Activated CD4-positive, alpha-beta memory T cell treated with anti-CD3 and anti-CD28 coated beads for 36 hours (primary cell): Measurements from ENCODE around the gene ATXN7L2. TPM values are rescaled to one million over a fixed set of nuclear protein-coding genes. Genes with fewer than 3 reads are reported as not detected.

Source experiments
- CTCF ChIA-PET: fragments of 350-600 bp; sonication (Branson Sonifier 250); formaldehyde crosslinking; loops from one replicate; lab custom pipeline; 2021; ENCODE audit warnings: antibody characterized with exemption, inconsistent platforms; lab: Charles Lee
- POLR2A ChIA-PET: fragments of 350-600 bp; sonication (Branson Sonifier 250); formaldehyde crosslinking; loops from one replicate; lab custom pipeline; 2021; ENCODE audit warnings: antibody characterized with exemption; lab: Charles Lee
- DNase-seq: peaks from one replicate; pipeline ENCODE4 v3.0.0-alpha.2; 2020
- H3K27ac Mint-ChIP-seq: one replicate; pipeline ENCODE4 v1.8.0; 2021; ENCODE audit warnings: mixed read lengths
- H3K27me3 Mint-ChIP-seq: one replicate; pipeline ENCODE4 v1.8.0; 2021; ENCODE audit warnings: mixed read lengths
- H3K36me3 Mint-ChIP-seq: one replicate; pipeline ENCODE4 v1.8.0; 2021; ENCODE audit warnings: mixed read lengths
- H3K4me1 Mint-ChIP-seq: one replicate; pipeline ENCODE4 v1.8.0; 2021; ENCODE audit warnings: low read depth, mixed read lengths
- H3K4me3 Mint-ChIP-seq: one replicate; pipeline ENCODE4 v1.8.0; 2021; ENCODE audit warnings: mild to moderate bottlenecking, mixed read lengths
- H3K9me3 Mint-ChIP-seq: one replicate; pipeline ENCODE4 v1.8.0; 2021; ENCODE audit warnings: mixed read lengths
- intact Hi-C: fragments of 100-400 bp; cut with micrococcal nuclease; formaldehyde crosslinking; loops from one replicate; pipeline ENCODE4 v1.15.1; 2023
- total RNA-seq, 2 experiments: library from RNA; stranded (reverse); gene quantifications; one replicate each; pipeline ENCODE4 v1.2.3, GENCODE V29; 2021

Gene ATXN7L2
- total RNA-seq, 2 experiments from 2014 or later: 10.7 to 11.1 TPM

- Mint-ChIP-seq H3K27me3 (no peaks in the 10 kb centered on the region), H3K4me3 (no peak overlapping the region), H3K9me3 (no peaks in the 10 kb centered on the region), H3K36me3 (peaks cover 10% of the 10 kb centered on the region), H3K4me1 (peaks cover 80% of the 10 kb centered on the region), H3K27ac (peak overlapping the region; percentile 56)
- DNase-seq: peak; percentile 40
- ChIA-PET POLR2A (interaction anchor here (0.6 to 3.3 kb wide), 5 partner anchors 9 to 34 kb away, joined by 3 to 11 read pairs (median 4); partner anchors contain the start of genes AMIGO1 and ATXN7L2), CTCF (interaction anchor here (0.7 to 31.5 kb wide), 9 partner anchors 4 to 538 kb away, joined by 3 to 1096 read pairs (median 6); partner anchors contain the start of genes AMIGO1, ATXN7L2, CYB561D1 and GPR61)
- intact Hi-C loops: no loop called here
Measured at GRCh38 chr1:109498161-109498801, 14.6 kb downstream of the ATXN7L2 start.

- no peaks in the 10 kb centered on the region for H3K27me3 Mint-ChIP-seq
- H3K4me3 Mint-ChIP-seq: no peak overlapping the region
- intact Hi-C loops: no loop called here
- ChIA-PET CTCF (interaction anchor here (0.6 to 31.5 kb wide), 11 partner anchors 3 to 537 kb away, joined by 3 to 1096 read pairs (median 4); partner anchors contain the start of genes AMIGO1, ATXN7L2, CYB561D1 and GPR61), POLR2A (interaction anchor here (0.6 to 3.3 kb wide), 5 partner anchors 8 to 33 kb away, joined by 3 to 11 read pairs (median 4); partner anchors contain the start of genes AMIGO1 and ATXN7L2)
- DNase-seq: no peak
- no peaks in the 10 kb centered on the region for H3K9me3 Mint-ChIP-seq
- H3K4me1 Mint-ChIP-seq: peaks cover 85% of the 10 kb centered on the region
- H3K36me3 Mint-ChIP-seq: peaks cover 10% of the 10 kb centered on the region
- H3K27ac Mint-ChIP-seq: peak overlapping the region; percentile 38
Measured at GRCh38 chr1:109499081-109499480, 15.4 kb downstream of the ATXN7L2 start.

GRCh38 chr1:109499661-109500536 lies 16.2 kb downstream of the ATXN7L2 start:
- no peaks in the 10 kb centered on the region for H3K9me3 Mint-ChIP-seq
- POLR2A ChIA-PET: interaction anchor here (2.8 to 3.3 kb wide), 2 partner anchors 9 to 31 kb away, joined by 9 to 11 read pairs; partner anchors contain the start of gene AMIGO1
- H3K27me3 Mint-ChIP-seq: no peaks in the 10 kb centered on the region
- peak; percentile 70 for DNase-seq
- CTCF ChIA-PET: interaction anchor here (0.6 to 31.5 kb wide), 10 partner anchors 2 to 250 kb away, joined by 3 to 1096 read pairs (median 4); partner anchors contain the start of genes AMIGO1, ATXN7L2, CELSR2 and CYB561D1
- intact Hi-C loops: loop anchor here (1.0 to 5.0 kb wide), 2 partner anchors 32 to 122 kb away; no protein-coding TSS in a partner anchor
- no peak overlapping the region for H3K4me3 Mint-ChIP-seq
- H3K36me3 Mint-ChIP-seq: peaks cover 10% of the 10 kb centered on the region
- peaks cover 88% of the 10 kb centered on the region for H3K4me1 Mint-ChIP-seq
- peak overlapping the region; percentile 38 for H3K27ac Mint-ChIP-seq

- H3K4me3 Mint-ChIP-seq: no peak overlapping the region
- ChIA-PET POLR2A (interaction anchor here (2.8 kb wide), 1 partner anchor 17 kb away, joined by 11 read pairs; the partner anchor contains the start of gene ATXN7L2), CTCF (interaction anchor here (0.6 to 31.5 kb wide), 6 partner anchors 1 to 249 kb away, joined by 3 to 1096 read pairs (median 232); partner anchors contain the start of genes AMIGO1, ATXN7L2, CYB561D1 and GPR61)
- H3K9me3 Mint-ChIP-seq: no peaks in the 10 kb centered on the region
- H3K4me1 Mint-ChIP-seq: peaks cover 88% of the 10 kb centered on the region
- DNase-seq: no peak
- H3K27ac Mint-ChIP-seq: peak overlapping the region; percentile 54
- no peaks in the 10 kb centered on the region for H3K27me3 Mint-ChIP-seq
- intact Hi-C loops: loop anchor here (1.0 to 5.0 kb wide), 2 partner anchors 31 to 121 kb away; no protein-coding TSS in a partner anchor
- peaks cover 9% of the 10 kb centered on the region for H3K36me3 Mint-ChIP-seq
Measured at GRCh38 chr1:109500941-109501381, 17.3 kb downstream of the ATXN7L2 start.

GRCh38 chr1:109501644-109502363 lies 18.1 kb downstream of the ATXN7L2 start:
- POLR2A ChIA-PET: interaction anchor here (2.8 kb wide), 1 partner anchor 17 kb away, joined by 11 read pairs; the partner anchor contains the start of gene ATXN7L2
- intact Hi-C loops: loop anchor here (5.0 kb wide), 1 partner anchor 120 kb away; no protein-coding TSS in a partner anchor
- Mint-ChIP-seq H3K36me3 (peaks cover 4% of the 10 kb centered on the region), H3K4me1 (peaks cover 88% of the 10 kb centered on the region), H3K27ac (peak overlapping the region; percentile 70), H3K27me3 (no peaks in the 10 kb centered on the region), H3K9me3 (no peaks in the 10 kb centered on the region), H3K4me3 (no peak overlapping the region)
- CTCF ChIA-PET: interaction anchor here (1.6 to 31.5 kb wide), 6 partner anchors 0 to 138 kb away, joined by 4 to 1096 read pairs (median 223); partner anchors contain the start of genes AMIGO1, ATXN7L2, CYB561D1 and GPR61
- DNase-seq: no peak

GRCh38 chr1:109502364-109502851 lies 18.7 kb downstream of the ATXN7L2 start:
- Mint-ChIP-seq H3K4me3 (peak overlapping the region; percentile 5), H3K9me3 (no peaks in the 10 kb centered on the region), H3K36me3 (peaks cover 4% of the 10 kb centered on the region), H3K4me1 (peaks cover 90% of the 10 kb centered on the region), H3K27me3 (no peaks in the 10 kb centered on the region), H3K27ac (peak overlapping the region; percentile 78)
- intact Hi-C loops: loop anchor here (5.0 kb wide), 1 partner anchor 120 kb away; no protein-coding TSS in a partner anchor
- peak; percentile 55 for DNase-seq
- ChIA-PET CTCF (interaction anchor here (0.9 to 31.5 kb wide), 6 partner anchors 11 to 138 kb away, joined by 3 to 1096 read pairs (median 8); partner anchors contain the start of genes ATXN7L2, CYB561D1, GPR61 and PSMA5), POLR2A (interaction anchor here (2.8 kb wide), 1 partner anchor 18 kb away, joined by 11 read pairs; the partner anchor contains the start of gene ATXN7L2)

- H3K27ac Mint-ChIP-seq: peak overlapping the region; percentile 67
- peaks cover 90% of the 10 kb centered on the region for H3K4me1 Mint-ChIP-seq
- H3K4me3 Mint-ChIP-seq: no peak overlapping the region
- no peaks in the 10 kb centered on the region for H3K27me3 Mint-ChIP-seq
- H3K36me3 Mint-ChIP-seq: peaks cover 4% of the 10 kb centered on the region
- DNase-seq: no peak
- POLR2A ChIA-PET: interaction anchor here (2.8 kb wide), 1 partner anchor 20 kb away, joined by 11 read pairs; the partner anchor contains the start of gene ATXN7L2
- intact Hi-C loops: loop anchor here (5.0 kb wide), 1 partner anchor 118 kb away; no protein-coding TSS in a partner anchor
- CTCF ChIA-PET: interaction anchor here (1.0 to 31.5 kb wide), 4 partner anchors 13 to 127 kb away, joined by 3 to 1096 read pairs (median 223); partner anchors contain the start of genes ATXN7L2, CYB561D1, GPR61 and PSMA5
- no peaks in the 10 kb centered on the region for H3K9me3 Mint-ChIP-seq
Measured at GRCh38 chr1:109503935-109504334, 20.2 kb downstream of the ATXN7L2 start.

GRCh38 chr1:109504974-109505373 lies 21.3 kb downstream of the ATXN7L2 start:
- ChIA-PET CTCF (interaction anchor here (1.0 to 31.5 kb wide), 6 partner anchors 14 to 393 kb away, joined by 3 to 1096 read pairs (median 8); partner anchors contain the start of genes ATXN7L2, CYB561D1, GPR61 and PSMA5), POLR2A (interaction anchor here (1.0 to 1.5 kb wide), 4 partner anchors 10 to 43 kb away, joined by 3 to 5 read pairs (median 4); partner anchors contain the start of genes ATXN7L2 and GNAI3)
- intact Hi-C loops: loop anchor here (5.0 kb wide), 1 partner anchor 117 kb away; no protein-coding TSS in a partner anchor
- Mint-ChIP-seq H3K27ac (peak overlapping the region; percentile 60), H3K27me3 (no peaks in the 10 kb centered on the region), H3K4me3 (no peak overlapping the region), H3K4me1 (peaks cover 87% of the 10 kb centered on the region), H3K36me3 (peaks cover 2% of the 10 kb centered on the region), H3K9me3 (no peaks in the 10 kb centered on the region)
- no peak for DNase-seq

- Mint-ChIP-seq H3K36me3 (no peaks in the 10 kb centered on the region), H3K4me3 (peak overlapping the region; percentile 82), H3K27ac (no peak overlapping the region), H3K4me1 (peaks cover 63% of the 10 kb centered on the region), H3K27me3 (no peaks in the 10 kb centered on the region), H3K9me3 (no peaks in the 10 kb centered on the region)
- CTCF ChIA-PET: interaction anchor here (0.5 to 31.5 kb wide), 6 partner anchors 17 to 1139 kb away, joined by 3 to 1096 read pairs (median 4); partner anchors contain the start of genes ATXN7L2, CYB561D1, GNAI3 and GPR61
- POLR2A ChIA-PET: interaction anchor here (0.6 to 3.6 kb wide), 3 partner anchors 10 to 39 kb away, joined by 3 to 15 read pairs (median 11); partner anchors contain the start of gene CYB561D1
- intact Hi-C loops: loop anchor here (2.0 kb wide), 1 partner anchor 23 kb away; no protein-coding TSS in a partner anchor
- no peak for DNase-seq
Measured at GRCh38 chr1:109508001-109508872, 24.5 kb downstream of the ATXN7L2 start.
